Bronchial epithelial cell (primary cell): ENCODE results near the gene HDGFL3. TPM values are rescaled to one million over a fixed set of nuclear protein-coding genes. Genes with fewer than 3 reads are reported as not detected.

Source experiments
- DNase-seq: peaks from one replicate; pipeline ENCODE4 v3.0.0-alpha.2; 2010; ENCODE audit warnings: low read depth
- FAIRE-seq: peaks from 2 replicates; lab custom pipeline; 2011; peaks lifted over from hg19 to GRCh38; lab: Jason Lieb, UNC
- H3K27me3 ChIP-seq: 2 replicates; pipeline ENCODE4 v1.5.1; 2011; ENCODE audit warnings: low read length; ENCODE audit not compliant: control insufficient read depth, insufficient read depth
- H3K36me3 ChIP-seq: 2 replicates; pipeline ENCODE4 v1.5.1; 2011; ENCODE audit warnings: low read length; ENCODE audit not compliant: control insufficient read depth, insufficient read depth
- H3K4me3 ChIP-seq: 2 replicates; pipeline ENCODE4 v1.5.1; 2011; ENCODE audit warnings: mild to moderate bottlenecking, low read depth, low read length, control low read depth
- total RNA-seq: library from RNA; depleted of rRNA; stranded (reverse); fragments of >200 nt; gene quantifications from 2 replicates; pipeline ENCODE4 v1.2.1, GENCODE V29; 2014
- TF ChIP-seq, protein P1 (sequence below): IDR thresholded peaks from 2 replicates; pipeline ENCODE4 v1.5.1; 2011; ENCODE audit warnings: mild to moderate bottlenecking, moderate library complexity, low read length, control low read depth, inconsistent platforms; ENCODE audit not compliant: insufficient read depth, severe bottlenecking

HDGFL3 gene
- total RNA-seq, 1 donor from 2014 or later: 28.7 TPM

DNA sequence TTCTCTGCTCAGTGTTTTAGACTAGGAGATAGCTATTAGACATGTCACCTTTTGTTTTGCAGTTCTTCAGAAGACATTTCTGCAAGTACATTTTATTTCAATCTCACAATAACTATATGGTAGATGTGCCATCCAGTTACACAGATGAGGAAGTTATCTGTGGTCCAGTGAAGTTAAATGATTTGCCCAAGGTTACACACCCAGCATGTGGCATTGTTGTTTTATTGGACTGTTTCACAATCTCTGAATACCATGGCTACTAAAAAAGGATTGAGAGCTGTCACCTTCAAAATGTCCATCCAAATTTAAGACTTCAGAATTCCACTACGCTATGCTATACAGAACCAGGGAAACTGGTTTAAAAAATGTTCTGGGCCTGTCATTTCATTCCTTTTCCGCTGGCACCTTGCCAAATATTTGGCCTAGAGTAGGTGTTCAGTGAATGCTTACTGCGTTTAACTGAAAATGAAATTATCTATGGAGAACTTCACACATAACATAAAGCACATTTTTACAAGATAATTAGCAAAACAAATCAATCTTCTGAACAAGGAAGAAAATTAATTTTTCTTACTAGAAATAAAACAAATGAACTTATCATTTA lies 80.0 kb downstream of the HDGFL3 start:
- H3K4me3 ChIP-seq: no peak overlapping the region

DNA sequence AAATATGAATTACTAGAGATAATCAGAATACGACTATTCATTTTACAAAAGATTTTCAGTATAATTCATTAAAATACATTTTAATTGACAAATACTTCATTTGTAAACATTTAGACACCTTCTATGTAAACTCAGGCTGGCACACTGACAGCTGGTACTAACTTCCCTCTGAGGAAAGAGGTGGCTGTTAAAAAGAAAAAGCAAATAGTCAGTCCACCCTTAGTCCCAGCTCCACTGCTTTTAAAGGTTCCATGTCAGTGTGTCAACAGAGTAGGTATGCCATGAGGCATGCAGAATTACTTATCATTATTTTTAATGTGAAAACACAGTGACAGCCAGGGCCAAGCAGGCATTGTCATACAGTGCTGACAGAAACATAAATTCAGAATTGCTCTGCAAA lies 84.1 kb downstream of the HDGFL3 start:
- Histone ChIP-seq H3K27me3 (no peaks in the 10 kb centered on the region), H3K4me3 (no peak overlapping the region), H3K36me3 (no peaks in the 10 kb centered on the region)
- TF ChIP-seq, protein P1, sequence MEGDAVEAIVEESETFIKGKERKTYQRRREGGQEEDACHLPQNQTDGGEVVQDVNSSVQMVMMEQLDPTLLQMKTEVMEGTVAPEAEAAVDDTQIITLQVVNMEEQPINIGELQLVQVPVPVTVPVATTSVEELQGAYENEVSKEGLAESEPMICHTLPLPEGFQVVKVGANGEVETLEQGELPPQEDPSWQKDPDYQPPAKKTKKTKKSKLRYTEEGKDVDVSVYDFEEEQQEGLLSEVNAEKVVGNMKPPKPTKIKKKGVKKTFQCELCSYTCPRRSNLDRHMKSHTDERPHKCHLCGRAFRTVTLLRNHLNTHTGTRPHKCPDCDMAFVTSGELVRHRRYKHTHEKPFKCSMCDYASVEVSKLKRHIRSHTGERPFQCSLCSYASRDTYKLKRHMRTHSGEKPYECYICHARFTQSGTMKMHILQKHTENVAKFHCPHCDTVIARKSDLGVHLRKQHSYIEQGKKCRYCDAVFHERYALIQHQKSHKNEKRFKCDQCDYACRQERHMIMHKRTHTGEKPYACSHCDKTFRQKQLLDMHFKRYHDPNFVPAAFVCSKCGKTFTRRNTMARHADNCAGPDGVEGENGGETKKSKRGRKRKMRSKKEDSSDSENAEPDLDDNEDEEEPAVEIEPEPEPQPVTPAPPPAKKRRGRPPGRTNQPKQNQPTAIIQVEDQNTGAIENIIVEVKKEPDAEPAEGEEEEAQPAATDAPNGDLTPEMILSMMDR: no peak
- no peak for FAIRE-seq
- DNase-seq: no peak

More for the DNA sequence above, 80.0 kb downstream of the HDGFL3 start:
- no peak for FAIRE-seq
- TF ChIP-seq, protein P1: no peak
- H3K27me3 ChIP-seq: no peaks in the 10 kb centered on the region
- H3K36me3 ChIP-seq: peaks cover 1% of the 10 kb centered on the region
- no peak for DNase-seq

- TF ChIP-seq, protein P1: no peak
- Histone ChIP-seq H3K27me3 (no peaks in the 10 kb centered on the region), H3K36me3 (no peaks in the 10 kb centered on the region), H3K4me3 (no peak overlapping the region)
- DNase-seq (no peak), FAIRE-seq (no peak)
Measured at GRCh38 chr15:83119968-83120581, 87.5 kb downstream of the HDGFL3 start.

- FAIRE-seq: no peak
- H3K36me3 ChIP-seq: no peaks in the 10 kb centered on the region
- H3K4me3 ChIP-seq: no peak overlapping the region
- DNase-seq: no peak
- TF ChIP-seq, protein P1: no peak
- H3K27me3 ChIP-seq: no peaks in the 10 kb centered on the region
Measured at GRCh38 chr15:83118968-83119367, 88.7 kb downstream of the HDGFL3 start.

DNA sequence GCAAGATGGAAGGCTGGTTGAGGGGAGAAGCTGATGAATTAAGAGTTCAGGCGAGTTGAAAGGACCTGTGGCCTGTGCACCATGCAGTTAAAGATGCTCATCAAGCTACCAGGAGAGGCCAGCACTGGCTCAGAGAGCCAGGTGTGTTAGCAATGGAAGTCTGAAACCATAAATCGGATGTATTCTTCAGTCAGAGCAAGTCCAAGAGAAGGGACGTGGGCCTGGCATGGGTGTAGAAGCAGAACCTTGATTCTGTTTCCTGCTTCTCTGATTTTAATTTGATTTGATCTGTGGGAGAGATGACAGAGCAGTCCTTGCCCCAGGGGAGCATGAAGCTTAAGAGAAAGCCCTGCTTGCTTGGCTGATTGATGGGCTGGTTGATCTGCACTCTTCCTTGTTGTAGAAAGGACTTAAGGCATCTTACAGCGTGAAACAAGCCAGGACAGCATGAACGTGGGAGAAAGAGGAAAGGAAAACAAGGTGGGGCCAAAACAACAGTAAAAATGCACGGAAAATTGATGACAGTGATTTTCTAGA lies 89.3 kb downstream of the HDGFL3 start:
- Histone ChIP-seq H3K36me3 (no peaks in the 10 kb centered on the region), H3K27me3 (no peaks in the 10 kb centered on the region), H3K4me3 (no peak overlapping the region)
- TF ChIP-seq, protein P1: no peak
- FAIRE-seq (no peak), DNase-seq (no peak)
